AG04450 (cell line): ENCODE data around the gene ZNRF4. TPM values are rescaled to one million over a fixed set of nuclear protein-coding genes. Genes with fewer than 3 reads are reported as not detected.

ENCODE experiments used
- CTCF ChIA-PET: fragments of 300-600, 350-600 bp; formaldehyde crosslinking; extraction: SDS; loops from one replicate; lab custom pipeline; 2022; ENCODE audit warnings: antibody characterized with exemption, inconsistent platforms; lab: Charles Lee
- POLR2A ChIA-PET: fragments of 350-600 bp; formaldehyde crosslinking; extraction: SDS; loops from one replicate; lab custom pipeline; 2021; ENCODE audit warnings: antibody characterized with exemption, inconsistent platforms; lab: Yijun Ruan, JAX
- DNase-seq: peaks from one replicate; pipeline ENCODE4 v3.0.0-alpha.2; 2011; ENCODE audit warnings: low read depth, low spot score
- H3K27ac ChIP-seq: one replicate; pipeline ENCODE4 v1.5.1; 2012; ENCODE audit warnings: low read depth, low read length, control low read depth
- H3K27me3 ChIP-seq: one replicate; pipeline ENCODE4 v1.6.0; 2012; ENCODE audit warnings: low read length; ENCODE audit not compliant: control insufficient read depth, insufficient read depth
- H3K4me3 ChIP-seq: 2 replicates; pipeline ENCODE4 v1.5.1; 2011; ENCODE audit warnings: mild to moderate bottlenecking, low read depth, low read length, control low read depth
- H3K9me3 ChIP-seq: 2 replicates; pipeline ENCODE4 v1.5.1; 2012; ENCODE audit warnings: low read length; ENCODE audit not compliant: control insufficient read depth, insufficient read depth
- CTCF ChIP-seq: IDR thresholded peaks from 2 replicates; pipeline ENCODE4 v1.5.1; 2011; ENCODE audit warnings: low read depth, low read length, control low read depth, inconsistent platforms
- polyA plus RNA-seq: library from polyadenylated mRNA; depleted of rRNA; stranded (reverse); fragments of >200 nt; gene quantifications from 2 replicates; pipeline ENCODE4 v1.2.3, GENCODE V29; 2011

Gene ZNRF4
- polyA plus RNA-seq, 1 experiment, result not detected

- ChIA-PET CTCF (no interaction called here), POLR2A (no interaction called here)
- Histone ChIP-seq H3K27ac (no peak overlapping the region), H3K4me3 (no peak overlapping the region), H3K27me3 (peaks cover 11% of the 10 kb centered on the region), H3K9me3 (no peaks in the 10 kb centered on the region)
- no peak for TF ChIP-seq CTCF
- no peak for DNase-seq
These were observed 11.5 kb upstream of the ZNRF4 start for GRCh38 chr19:5443723-5444122.

GRCh38 chr19:5444431-5444830, 10.8 kb upstream of the ZNRF4 start:
- Histone ChIP-seq H3K27me3 (peaks cover 16% of the 10 kb centered on the region), H3K4me3 (no peak overlapping the region), H3K27ac (no peak overlapping the region), H3K9me3 (no peaks in the 10 kb centered on the region)
- ChIA-PET POLR2A (no interaction called here), CTCF (no interaction called here)
- TF ChIP-seq CTCF, result no peak
- DNase-seq, result no peak

GRCh38 chr19:5445071-5445470, 10.1 kb upstream of the ZNRF4 start:
- H3K9me3 ChIP-seq, result no peaks in the 10 kb centered on the region
- POLR2A ChIA-PET, result no interaction called here
- peaks cover 17% of the 10 kb centered on the region for H3K27me3 ChIP-seq
- no peak for TF ChIP-seq CTCF
- DNase-seq, result no peak
- H3K4me3 ChIP-seq, result no peak overlapping the region
- CTCF ChIA-PET, result no interaction called here
- no peak overlapping the region for H3K27ac ChIP-seq

GRCh38 chr19:5445561-5446055, 9.6 kb upstream of the ZNRF4 start:
- H3K27ac ChIP-seq, result no peak overlapping the region
- DNase-seq, result no peak
- H3K27me3 ChIP-seq, result peaks cover 19% of the 10 kb centered on the region
- CTCF ChIA-PET, result no interaction called here
- no peaks in the 10 kb centered on the region for H3K9me3 ChIP-seq
- no peak for TF ChIP-seq CTCF
- no peak overlapping the region for H3K4me3 ChIP-seq
- POLR2A ChIA-PET, result no interaction called here

GRCh38 chr19:5447700-5448311, 7.4 kb upstream of the ZNRF4 start:
- TF ChIP-seq CTCF, result no peak
- Histone ChIP-seq H3K27me3 (peaks cover 17% of the 10 kb centered on the region), H3K4me3 (no peak overlapping the region), H3K27ac (no peak overlapping the region), H3K9me3 (peaks cover under 1% of the 10 kb centered on the region; the same call in 1 of the 2 replicates)
- ChIA-PET POLR2A (no interaction called here), CTCF (no interaction called here)
- DNase-seq, result no peak
